DLD1 (cell line): ENCODE data around the gene NCLN.
"Not testable (repeated sequence)": the region's sequence is repeated elsewhere in the genome, so short reads cannot be mapped to it uniquely, and the experiment has no call there.

Source experiments
- in situ Hi-C: cut with HindIII; loops from 2 replicates; pipeline ENCODE4 v1.10.0; 2017; ENCODE audit warnings: low sequenced_read_pairs

Gene NCLN

DNA sequence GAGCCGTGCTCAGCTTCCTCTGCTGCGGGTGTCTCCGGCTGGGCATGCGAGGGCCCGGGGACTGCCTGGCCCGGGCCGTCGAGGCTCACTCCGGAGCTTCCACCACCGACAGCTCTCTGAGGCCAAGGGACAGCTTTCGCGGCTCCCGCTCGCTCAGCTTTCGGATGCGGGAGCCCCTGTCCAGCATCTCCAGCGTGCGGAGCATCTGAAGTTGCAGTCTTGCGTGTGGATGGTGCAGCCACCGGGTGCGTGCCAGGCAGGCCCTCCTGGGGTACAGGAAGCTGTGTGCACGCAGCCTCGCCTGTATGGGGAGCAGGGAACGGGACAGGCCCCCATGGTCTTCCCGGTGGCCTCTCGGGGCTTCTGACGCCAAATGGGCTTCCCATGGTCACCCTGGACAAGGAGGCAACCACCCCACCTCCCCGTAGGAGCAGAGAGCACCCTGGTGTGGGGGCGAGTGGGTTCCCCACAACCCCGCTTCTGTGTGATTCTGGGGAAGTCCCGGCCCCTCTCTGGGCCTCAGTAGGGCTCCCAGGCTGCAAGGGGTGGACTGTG lies 5.9 kb upstream of the NCLN start:
- in situ Hi-C loops, result no loop called here

DNA sequence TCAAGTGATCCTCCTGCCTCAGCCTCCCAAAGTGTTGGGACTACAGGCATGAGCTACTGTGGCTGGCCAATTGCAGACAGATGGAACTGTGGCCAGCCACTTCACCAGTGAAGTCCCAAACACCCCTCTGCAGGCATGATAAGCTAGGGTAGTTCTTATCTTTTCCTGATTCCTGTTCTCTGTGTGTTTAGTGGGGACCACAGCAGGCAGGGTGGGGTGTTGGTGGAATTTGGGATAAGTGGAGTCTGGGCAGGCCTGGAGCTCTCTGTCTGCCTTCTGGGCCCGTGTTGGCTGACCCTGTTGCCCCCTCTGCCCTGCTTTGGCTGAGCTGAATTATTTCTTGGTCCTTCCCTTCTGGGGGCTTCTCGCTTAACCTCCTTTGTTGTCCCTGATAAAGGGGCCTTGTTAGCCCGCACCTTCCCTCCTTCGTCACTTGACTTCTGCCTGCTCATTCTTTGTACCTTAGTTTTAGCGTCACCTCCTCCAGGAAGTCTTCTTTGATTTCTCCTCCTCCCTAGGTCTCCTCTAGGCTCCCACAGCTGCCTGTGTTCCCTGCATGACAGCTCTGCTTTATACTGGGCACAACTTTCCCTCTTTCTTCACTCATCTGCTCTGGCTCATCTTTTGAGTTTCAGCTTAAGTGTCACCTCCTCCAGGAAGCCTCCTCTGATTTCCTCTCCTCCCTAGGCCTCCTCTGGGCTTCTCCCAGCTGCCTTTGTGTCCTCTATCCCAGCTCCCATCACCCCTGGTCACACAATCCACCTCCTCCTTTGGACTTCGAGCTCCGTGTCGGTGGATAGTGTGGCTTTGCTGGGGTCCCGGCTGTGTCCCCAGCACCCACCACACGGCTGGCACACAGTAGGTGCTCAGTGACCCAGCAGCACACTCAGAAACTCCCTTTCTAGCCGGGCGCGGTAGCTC lies 1.7 kb upstream of the NCLN start:
- in situ Hi-C loops, result no loop called here

DNA sequence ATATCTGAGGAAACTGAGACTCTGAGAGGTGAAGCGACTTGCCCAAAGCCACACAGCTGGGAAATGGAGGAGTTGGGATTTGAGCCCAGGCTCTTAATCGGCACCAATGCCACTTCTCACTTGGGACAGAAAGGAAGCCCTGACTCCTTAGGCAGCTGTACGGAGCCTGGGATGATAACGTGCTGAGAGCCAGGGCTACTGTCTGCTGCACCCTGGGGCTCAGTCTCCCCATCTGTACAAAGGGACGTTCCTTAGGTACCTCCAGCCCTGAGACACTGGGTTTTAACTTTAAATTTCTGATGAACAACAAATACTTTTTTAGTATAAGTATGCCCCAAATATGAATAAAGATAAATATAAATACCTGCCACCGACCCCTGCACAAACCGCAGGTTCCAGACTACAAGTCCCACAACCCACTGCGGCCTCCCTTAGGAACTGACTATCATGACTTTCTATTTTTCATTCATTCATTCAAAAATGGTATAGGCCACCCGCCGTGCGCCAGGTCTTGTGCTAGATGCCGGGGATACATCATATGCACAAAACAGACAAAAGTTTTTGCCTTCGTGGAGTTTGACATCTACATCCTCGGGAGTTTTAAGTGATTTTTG lies 776 bp upstream of the NCLN start:
- in situ Hi-C loops, result no loop called here

DNA sequence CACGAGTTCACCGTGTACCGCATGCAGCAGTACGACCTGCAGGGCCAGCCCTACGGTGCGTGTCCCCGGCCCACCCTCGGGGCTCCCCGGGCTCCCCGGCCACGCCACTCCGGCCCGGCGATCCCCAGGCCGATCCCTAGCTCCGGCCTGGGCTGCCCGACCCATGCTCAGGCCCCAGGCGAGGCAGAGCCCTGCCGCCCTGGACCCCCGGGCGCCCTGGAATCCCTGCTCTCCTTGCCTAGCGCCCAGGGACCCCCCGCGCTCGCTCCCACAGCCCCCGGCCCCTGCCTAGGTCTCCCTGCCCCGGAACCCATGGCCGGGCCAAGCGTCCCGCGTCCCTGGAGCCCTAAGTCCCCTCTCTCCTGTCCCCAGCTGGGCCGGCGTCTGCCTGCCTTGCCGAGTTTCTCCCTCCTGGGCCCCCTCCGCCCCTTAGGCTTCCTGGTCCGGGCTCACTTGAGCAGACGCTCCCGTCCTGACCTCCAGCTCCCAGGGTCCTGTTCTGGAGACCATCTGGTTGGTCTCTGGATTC lies 494 bp downstream of the NCLN start:
- in situ Hi-C loops, result no loop called here

DNA sequence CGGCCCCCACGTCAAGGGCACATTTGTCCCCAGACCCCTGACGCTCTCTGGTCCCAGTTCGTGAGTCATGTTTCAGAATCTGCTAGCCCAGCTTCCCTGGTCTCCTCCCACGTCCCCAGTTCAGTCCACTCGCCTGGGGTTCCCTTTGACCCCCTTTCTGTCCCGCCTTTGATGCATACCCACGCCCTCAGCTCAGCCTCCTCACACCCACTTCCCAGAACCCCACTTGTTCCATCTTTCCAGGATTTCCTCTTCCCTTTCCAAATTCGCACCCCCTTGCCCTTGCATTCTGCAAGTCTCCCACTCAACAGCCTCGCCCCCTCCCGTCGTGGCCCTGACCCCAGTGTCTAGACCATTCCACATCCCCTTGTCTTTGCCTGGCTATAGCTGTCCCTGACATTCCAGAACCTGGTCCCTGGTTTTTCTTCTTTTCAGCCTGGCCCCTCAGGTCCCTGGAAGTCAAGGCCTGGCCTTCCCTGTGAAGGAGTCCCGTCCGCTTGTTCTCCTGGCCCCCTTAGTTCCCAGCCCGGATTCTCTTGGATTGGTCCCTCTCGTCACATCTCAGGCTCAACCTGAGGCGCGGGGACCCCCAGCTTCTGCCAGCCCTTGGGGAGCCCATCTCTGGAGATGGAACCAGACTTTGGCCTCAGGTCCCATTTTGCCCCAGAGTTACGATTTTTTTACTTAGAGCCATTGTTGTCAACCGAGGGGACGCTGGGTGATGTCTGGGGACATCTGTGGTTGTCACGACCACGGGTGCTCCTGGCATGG lies 1.3 kb downstream of the NCLN start:
- in situ Hi-C loops, result no loop called here

DNA sequence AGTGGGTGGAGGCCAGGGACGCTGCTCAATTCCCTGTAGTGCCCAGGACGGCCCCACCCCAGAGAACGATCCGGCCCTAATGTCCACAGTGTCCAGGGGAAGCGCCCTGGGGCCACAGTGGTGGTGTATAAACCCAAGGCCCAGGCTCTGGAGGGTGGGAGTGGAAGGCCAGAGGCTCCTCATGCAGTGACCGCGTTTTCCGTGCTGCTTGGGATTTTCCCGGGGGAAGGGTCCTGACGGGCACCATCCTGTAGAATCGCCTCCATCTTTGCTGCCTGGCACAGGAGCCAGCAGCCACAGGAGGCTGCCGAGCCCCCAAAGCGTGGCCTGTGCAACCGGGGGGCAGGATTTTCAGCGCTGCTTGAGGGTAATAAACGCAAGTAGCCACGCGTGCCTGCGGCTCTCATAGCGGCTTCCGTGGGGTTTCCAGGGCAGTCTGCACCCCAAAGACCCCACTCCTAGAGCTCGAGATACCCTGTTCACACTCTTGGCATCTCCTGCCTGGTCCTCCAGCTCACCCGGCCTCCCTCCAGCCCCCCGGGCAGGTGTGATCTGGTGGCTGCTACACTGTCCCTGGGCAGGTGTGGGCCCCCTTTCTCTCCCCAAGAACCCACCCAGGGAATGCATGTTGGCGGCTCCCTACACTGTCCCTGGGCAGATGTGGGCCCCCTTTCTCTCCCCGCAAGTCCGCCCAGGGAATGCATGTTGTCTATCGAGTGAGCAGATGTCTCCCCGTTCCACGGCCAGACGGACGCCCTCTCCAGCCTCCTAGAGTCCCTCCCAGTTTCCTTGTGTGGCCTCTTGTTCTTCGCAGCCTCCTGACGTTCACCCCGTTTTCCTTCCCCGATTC lies 2.2 kb downstream of the NCLN start:
- in situ Hi-C loops, result no loop called here

DNA sequence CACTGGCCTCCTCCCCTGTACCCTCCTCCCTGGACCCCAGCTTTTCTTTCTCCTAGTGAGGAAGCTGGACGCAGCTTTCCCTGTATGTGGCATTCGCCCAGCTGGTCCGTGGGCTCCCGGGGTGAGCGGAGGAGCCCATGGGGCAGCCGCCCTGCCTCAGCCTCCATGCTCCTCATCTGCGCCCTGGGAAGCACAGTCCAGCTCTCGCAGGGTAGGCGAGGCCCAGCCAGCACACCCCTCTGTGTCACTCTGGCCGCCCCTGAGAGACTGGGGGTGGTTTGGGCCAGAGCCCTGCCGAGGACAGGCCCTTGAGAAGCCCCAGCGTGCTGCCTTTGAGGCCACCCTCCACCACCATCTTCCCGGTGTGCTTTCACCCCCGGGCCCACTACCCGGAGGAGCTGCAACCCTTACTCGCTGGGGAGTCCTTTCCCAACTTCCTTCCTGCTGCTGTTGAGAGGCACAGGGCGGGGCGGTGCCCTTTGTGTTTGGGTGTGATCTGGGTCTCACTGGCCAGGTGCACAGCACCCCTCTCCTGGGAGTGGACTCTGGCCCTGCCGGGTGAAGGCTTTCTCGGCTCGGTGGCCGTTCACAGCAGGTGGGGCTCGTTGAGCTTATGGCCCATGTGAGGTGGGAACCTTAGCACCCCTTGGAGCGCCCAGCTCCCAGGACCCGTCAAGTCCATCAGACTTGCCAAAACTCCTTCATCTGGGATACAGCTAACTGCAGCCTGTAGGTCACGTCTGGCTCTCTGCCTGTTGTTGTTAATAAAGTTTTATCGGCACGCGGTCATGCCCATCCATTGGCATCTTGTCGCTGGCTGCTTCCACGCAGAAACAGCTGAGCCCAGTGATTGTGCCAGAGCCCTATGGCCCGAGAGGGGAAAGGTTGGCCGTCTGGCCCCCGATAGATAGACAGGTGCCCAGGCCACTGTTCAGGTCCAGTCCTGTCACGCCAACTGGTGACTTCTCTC lies 3.2 kb downstream of the NCLN start:
- in situ Hi-C loops, result no loop called here

DNA sequence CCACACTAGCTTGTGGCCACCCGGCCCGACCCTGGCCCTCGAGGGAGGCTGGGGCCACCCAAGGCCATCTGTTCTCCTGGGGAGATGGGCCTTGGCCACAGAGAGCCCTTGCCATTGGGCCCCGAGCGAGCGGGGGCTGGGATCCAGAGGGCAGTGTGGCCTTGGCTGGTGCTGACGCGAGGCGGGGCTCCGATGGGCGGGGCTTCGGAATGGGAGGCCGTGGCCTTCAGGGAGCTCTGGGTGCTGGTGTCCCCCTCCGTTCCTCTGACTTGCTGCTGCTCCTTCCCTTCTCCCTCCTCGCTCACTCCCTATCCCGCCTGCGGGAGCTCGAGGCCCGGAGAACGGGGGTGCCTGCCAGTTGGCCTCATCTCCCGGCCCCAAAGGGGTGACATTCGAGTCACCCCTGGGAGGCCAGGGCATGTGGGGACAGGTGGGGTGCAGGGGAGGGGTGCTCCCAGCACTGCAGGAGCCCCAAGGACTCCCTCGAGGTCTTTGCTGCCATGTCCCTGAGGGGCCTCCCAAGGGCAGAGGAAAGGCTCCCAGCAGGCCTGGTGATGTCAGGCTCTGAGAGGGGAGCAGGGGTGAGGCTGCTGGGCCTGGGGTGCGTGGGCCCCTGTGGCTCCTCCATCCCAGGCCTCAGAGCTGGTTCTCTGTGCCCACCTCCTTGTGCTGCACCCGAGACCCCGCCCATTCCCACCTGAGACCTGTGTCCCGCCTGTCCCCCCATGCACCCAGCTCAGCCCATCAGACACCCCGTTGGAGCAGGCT lies 4.2 kb downstream of the NCLN start:
- in situ Hi-C loops, result no loop called here

DNA sequence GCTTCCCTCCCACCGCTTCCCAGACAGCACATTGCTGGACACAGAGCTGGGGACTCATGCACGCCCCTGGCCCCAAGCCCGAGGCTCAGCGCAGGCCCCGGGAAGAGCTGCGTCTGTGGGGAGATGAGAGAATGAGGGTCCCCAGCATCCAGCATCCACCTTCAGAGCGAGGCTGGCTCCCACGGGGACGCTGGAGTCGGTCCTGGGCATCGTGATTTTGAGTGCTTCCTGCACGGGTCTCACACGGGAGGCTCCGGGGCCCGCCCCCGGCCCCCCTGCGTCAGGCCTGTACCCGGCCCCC lies 4.7 kb downstream of the NCLN start:
- in situ Hi-C loops, result no loop called here

DNA sequence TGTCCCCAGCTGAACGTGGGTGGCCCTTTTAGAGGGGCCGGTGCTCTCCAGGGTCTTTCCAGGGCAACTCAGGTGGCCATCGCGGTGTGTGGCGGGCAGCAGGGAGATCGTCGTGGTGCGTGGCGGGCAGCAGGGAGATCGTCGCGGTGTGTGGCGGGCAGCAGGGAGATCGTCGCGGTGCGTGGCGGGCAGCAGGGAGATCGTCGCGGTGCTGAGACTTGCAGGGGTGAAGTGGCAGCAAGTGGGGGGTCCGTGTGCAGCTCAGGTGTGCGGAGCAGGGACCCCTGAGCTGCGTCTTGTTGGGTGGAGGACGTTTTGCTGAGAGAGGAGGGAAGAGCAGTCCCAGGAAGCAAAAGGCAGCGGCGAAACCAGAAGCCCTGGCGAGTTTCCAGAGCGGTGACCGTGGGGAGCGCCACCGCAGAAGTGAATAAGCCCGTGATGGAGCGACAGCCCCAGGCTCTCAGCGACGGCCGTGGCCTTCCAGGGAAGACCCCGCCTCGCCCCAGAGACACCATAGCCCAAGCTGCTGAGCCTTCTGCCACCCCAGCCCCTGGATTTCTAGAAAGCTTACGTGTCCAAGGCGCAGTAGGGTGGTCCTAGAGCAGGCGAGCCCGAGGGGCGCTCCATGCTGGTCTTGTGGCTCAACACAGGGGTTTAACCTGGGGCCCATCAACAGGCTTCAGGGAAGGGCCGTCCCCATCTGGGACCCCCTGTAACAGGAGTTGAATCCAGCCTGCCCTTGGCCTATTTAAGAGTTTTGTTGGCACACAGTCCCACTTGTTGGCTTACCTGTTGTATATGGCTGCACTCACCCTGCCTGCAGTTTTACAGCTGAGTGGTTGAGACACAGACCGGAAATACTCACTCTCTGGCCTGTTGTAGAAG lies 5.4 kb downstream of the NCLN start:
- in situ Hi-C loops, result no loop called here

DNA sequence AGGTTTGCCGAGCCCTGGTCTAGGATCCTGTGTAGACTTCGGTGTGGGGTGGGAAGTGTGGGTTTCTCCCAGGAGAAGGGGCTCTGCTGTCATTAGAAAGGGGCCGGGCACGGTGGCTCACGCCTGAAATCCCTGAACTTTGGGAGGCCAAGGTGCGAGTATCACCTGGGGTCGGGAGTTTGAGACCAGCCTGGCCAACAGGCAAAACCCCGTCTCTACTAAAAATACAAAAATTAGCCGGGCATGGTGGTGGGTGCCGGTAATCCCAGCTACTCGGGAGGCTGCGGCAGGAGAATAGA lies 6.0 kb downstream of the NCLN start:
- in situ Hi-C loops, result not testable (repeated sequence)

DNA sequence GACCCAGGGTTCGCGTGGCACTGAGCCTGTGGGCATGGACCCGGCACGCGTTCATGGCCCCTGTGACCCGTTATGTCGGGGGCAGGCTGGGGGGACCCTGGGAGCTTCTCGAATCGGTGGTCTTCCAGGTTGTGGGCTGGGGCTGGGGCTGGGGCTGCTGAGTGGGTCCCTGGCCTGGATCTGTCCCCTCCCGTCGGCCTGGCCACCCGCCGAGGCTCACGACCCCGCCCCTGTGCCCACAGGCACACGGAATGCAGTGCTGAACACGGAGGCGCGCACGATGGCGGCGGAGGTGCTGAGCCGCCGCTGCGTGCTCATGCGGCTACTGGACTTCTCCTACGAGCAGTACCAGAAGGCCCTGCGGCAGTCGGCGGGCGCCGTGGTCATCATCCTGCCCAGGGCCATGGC lies 6.5 kb downstream of the NCLN start:
- in situ Hi-C loops, result no loop called here

DNA sequence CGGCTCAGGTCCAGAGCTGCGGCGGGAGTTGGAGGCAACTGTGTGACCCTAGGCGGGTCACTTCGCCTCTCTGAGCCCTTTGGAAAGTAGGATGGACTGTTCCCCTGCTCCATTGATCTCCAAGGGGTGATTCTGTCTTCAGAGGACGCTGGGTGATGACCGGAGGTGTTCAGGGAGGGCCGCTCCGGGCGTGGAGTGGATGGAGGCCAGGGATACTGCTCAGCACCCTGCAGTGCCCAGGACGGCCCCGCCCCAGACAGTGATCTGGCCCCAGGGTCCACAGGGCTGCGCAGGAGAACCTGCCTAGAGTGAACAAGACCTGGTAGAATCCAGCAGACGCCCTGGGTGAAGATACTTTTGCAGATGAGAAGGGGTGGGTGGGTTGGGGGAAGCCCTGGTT lies 7.0 kb downstream of the NCLN start:
- in situ Hi-C loops, result no loop called here

DNA sequence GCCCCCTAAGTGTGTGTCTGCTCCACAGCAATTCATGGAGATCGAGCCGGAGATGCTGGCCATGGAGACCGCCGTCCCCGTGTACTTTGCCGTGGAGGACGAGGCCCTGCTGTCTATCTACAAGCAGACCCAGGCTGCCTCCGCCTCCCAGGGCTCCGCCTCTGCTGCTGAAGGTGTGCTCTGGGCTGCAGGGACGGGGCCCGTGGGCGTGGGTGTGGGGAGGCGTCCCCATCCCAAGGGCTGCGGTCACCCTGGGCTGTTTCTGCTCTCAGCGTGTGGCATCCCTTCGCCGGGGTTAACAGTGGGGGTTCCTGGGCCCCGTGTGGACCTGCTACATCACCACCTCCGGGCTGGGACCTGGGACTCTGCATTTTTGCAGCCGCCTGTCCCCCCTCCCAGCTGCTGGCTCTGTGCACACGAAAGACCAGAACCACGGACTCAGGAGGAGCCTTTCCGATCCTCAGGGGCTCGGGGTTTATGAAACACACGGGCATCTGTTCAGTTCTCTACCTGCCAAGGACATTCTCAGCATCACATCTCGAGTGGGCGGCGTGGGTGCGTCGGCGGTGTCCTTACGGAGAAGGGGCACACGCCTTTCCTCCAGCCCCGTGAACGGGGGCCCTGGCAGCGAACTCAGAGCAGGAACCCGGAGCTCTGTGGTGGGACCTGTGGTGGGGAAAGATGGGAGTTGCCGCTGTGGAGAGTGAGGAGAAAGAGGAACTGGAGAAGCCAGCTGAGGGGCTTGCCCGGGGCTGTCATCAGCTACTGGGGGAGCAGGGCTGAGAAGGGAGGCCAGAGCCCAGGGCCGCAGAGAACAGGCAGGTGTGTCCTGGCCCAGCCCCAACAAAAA lies 7.8 kb downstream of the NCLN start:
- in situ Hi-C loops, result no loop called here

DNA sequence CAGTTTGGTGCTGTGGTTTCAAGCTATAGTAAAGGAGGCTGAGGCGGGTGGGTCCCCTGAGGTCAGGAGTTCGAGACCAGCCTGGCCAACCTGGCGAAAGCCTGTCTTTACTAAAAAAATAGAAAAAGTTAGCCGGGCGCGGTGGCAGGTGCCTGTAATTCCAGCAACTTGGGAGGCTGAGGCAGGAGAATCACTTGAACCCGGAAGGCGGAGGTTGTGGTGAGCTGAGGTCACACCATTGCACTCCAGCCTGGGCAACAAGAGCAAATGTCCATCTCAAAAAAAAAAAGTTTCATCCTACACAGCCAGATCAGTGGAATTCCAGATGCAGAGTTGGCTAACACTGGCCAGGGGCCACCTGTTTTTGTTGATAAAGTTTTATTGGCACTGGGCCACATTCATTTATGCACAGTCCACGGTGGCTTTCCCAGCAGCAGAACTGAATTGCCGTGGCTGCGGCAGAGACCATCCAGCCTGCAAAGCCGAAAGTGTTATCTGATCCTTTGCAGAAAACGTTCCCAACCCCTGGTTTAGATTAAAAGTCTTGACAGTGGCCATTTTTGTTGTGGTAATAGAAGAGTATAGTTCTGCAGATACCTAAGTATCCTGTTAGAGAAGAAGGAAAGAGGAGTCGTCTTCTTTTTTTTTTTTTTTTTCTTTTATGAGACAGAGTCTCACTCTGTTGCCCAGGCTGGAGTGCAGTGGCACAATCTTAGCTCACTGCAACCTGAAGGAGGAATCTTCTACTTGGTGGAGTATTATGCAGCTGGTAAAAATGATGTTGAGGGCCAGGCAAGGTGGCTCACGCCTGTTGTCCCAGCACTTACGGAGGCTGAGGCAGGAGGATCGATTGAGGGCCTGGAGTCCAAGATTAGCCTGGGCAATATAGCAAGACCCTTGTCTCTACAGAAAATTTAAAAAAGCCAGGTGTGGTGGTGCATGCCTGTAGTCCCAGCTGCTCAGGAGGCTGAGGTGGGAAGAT lies 8.7 kb downstream of the NCLN start:
- in situ Hi-C loops, result no loop called here
